ENCODE results near the gene GRM7.

GRM7 gene

DNA sequence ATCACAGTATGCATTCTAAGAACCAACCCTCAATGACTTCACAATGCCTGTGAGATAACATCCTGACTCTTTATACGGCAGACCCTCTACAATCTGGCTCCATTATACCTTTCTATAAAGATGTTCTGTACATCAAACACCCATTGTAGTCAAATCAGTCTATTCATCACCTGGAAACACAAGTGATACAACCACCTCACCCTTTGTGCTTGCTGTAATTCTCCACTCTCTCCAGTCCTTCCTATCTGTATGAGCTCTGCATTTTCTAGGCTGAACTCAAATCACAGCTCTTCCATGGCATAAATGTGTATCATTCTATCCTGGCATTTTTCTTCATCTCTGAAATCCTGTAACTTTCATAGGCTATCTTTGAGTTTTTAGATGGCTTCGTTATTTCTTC is 539.4 kb downstream of the GRM7 start:
- no peak for DNase-seq (ENCODE audit: low read depth)

DNA sequence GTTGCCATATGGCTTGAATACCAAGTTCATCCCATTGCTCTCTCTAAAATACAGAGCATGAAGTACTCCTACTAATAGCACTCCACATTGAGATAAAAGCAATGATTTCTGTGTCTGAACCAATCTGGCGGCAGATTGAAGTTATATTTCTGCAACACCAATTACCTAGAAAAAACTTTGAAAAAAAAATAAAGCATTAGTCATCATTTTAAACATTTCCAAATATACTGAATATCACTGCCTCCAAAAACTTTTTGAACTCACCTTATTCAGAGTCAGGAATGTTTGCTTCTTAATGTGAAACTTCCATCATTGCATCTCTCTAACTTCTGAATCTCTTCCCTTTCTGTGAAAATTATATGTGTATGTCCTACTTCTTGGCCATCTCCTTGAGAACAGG is 540.5 kb downstream of the GRM7 start:
- DNase-seq (ENCODE audit: low read depth) = no peak

DNA sequence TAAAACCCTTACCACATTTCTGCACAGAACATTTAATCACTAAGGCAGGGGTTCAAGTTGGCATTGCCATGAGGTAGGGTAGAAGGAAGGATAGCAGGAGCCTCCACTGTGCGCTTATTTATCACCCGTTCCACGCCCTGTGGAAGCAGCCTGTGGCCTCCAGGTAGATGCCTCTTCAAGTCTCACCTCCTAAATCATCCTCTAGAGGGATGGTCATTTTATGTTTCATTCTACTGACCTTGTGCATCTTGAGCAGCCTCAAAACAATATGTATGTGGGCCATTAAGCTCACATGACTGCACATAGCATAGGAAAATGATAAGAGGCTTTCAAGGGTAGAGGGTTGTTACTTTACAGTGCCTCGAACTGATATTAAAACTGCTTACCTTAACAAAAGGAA is 546.2 kb downstream of the GRM7 start:
- no peak for DNase-seq (ENCODE audit: low read depth)

DNA sequence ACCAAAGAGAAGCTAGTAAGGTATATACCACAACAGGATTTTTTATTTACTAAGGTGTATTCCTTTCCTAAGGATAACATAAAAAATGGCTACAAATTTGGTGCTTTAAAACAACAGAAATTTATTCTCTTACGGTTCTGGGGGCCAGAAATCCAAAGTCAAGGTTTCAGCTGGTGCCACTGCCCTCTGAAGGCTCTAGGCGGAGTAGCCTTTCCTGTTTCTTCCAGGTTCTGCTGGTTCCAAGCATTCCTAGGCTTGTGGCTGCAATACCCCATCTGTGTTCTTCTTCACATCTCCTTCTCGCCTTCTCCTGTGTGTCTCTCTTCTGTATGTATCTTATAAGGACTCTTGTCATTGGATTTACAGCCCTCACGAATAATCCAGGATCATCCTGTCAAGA is 549.9 kb downstream of the GRM7 start:
- DNase-seq (ENCODE audit: low read depth) = no peak

DNA sequence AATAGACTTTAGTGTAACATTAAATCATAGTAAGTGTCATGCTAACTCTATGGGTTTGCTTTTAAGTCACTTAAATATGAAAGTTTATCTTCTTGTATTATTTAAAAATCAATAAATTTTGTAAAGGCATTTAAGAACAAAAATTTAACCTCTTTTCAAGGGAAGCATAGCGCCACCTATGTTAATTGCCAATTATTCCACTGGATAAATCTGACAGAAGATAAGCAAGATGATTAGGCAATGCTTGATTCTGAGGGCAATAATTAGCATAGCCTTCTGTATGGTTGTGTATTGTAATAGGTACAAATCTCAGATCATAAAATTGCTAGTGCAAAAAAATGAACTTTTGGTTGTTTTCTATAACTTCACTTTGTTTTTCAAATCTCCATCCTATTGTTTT is 560.1 kb downstream of the GRM7 start:
- no peak for DNase-seq (ENCODE audit: low read depth)

DNA sequence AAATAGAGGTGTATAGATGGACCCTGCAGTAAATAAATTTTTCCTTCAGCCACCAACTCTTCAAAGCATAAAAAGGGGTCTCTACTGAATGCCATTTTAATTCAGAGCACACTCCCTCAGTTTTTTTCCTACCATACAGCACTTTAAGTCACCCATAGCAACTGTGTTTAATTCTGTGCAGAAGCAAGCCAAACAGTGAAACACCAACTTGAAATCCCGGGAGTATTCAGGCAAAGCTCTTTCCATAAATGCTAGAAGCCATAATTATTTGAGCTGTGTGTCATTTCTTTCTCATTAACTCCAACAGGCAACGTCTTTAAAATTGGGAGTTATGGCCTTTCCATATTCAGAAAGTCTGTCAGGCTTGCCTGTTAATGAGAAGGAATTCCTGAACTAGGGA is 562.1 kb downstream of the GRM7 start:
- no peak for DNase-seq (ENCODE audit: low read depth)

DNA sequence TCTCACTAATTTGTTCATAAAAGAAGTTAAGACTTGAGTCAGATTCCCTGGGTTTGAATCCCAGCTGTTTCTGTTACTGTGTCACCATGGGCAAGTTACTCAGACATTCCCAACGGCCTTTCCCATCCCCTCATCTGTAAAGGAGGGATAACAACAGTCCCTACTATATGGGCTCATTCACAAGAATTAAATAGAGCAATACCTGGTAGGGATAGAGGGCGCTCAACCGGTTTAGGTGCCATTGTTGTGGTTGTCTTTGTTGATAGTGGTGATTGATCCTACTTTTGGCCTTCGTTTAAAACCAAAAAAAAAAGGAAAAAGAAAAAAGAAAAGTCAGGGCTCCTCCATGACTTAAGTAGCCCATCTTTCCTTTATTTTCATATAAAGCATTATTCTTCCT is 563.1 kb downstream of the GRM7 start:
- DNase-seq (ENCODE audit: low read depth) = no peak

DNA sequence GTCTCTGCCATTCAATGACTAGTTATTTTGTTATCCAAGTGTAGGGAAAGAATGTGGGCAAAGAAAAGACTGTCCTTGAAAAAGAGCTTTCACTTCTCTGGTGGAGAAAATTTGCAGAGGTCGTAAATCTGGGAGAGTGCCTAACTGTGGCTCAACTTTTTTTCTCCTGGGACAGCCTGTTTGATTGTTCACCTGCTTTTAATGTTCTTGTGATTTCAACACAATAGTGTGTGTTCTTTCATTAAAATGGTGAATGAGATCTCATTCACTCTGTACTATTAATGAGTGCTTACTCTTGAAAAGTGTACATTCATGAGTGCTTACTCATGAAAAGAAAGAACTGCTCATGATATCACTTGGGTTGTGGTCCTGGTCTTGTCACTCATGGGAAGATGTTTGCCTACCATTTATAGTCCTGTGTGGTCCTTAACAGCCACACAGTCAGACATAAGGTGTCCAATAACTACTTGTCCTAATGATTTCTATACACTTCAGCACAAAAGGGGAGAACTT is 567.3 kb downstream of the GRM7 start:
- DNase-seq (ENCODE audit: low read depth) = no peak

DNA sequence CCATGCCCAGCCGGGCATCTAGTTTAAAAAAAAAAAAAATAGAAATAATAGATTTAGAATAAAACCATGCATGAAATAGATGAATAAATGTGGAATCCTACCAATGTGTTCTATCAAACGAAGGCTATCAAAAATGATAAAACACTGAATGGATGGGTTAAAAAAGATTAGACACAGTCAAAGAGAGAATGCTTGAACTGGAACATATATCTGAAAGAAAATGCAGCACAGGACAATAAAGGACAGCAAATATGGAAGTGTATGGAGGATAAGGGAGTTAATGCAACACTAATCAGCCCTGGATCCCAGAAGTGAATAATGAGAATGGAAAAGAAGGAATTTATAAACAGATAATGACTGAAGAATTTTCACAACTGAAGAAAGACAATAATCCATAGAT is 571.7 kb downstream of the GRM7 start:
- DNase-seq (ENCODE audit: low read depth) = no peak

DNA sequence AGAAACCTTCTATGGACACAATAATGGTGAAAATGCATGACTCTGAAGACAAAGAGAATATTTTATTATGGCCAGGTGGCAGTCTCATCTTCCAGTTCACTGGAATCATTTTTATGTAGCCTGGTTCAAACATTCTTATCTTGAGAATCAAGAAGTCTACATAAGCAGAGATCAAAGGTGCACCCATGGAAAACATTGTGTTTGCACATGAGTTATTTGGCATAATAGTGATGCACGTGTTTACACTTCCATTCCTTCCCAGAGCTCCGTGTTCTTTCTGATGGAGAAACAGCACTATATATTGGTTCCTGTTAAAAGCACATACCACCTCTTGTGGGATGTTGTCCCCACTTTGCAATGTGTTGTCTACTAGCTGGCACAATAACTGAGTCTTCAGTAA is 572.2 kb downstream of the GRM7 start:
- DNase-seq (ENCODE audit: low read depth) = no peak

DNA sequence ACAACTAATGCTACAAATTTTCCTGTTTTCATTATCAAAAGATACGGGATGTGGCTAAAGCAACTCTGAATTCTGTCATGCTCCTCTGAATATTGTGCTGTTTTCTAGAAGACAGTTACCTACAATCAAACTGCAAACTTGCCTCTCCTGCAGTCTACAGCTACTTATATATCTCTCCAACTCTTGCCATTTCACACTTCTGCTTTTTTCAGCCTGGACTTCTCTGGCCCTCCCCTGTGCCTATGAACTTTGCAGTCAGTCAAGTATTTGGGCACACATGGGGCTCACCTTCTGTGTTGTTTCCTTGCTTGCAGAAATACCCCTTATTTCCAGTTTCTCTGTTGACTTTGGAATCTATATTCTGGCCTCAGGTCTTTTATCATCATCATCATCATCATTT is 575.6 kb downstream of the GRM7 start:
- no peak for DNase-seq (ENCODE audit: low read depth)

DNA sequence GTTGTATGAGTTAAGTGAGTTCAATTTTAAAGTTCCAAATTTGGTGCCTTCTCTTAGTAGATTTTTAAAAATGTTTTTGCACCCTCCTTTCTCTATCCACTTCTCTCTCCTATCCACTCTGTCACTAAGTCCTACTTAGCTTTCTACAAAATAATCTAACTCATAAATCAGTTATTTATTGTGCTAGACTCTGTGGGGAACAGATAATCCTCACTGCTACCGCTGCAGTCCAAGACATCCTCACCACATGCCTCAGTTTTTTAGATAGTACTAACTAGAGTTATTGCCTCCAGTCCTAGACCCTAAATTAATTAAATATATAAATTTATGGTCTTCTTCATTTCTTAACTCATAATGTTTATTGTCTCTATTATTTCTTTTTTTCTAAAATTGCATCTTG is 576.3 kb downstream of the GRM7 start:
- DNase-seq (ENCODE audit: low read depth) = no peak

DNA sequence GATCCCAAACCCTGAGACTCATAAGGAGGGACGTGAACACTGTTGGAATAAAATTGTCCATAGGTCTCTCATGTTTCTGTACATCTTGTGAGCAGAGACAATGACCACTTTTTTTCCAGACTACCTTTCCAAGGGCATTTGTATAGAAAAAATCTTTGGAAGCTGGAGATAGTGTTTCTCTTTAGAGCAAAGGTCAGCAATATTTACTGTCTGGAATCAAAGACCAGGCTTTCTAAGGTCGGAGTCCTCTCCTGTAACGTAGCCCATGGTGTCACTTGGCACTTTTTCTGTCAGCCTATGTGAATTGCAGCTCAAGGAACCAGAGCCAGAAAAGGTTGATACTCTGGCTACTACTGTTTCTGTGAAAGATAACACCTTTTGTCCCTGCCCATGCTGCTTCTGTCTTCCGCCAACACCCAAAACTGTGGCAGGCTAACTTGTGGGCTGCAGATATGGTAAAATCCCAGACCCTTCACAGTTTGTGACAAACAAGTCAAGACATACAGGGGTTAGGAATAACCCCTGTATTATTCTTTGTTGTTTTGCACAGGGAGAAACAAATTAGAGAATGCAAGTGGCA is 578.3 kb downstream of the GRM7 start:
- DNase-seq (ENCODE audit: low read depth) = no peak

DNA sequence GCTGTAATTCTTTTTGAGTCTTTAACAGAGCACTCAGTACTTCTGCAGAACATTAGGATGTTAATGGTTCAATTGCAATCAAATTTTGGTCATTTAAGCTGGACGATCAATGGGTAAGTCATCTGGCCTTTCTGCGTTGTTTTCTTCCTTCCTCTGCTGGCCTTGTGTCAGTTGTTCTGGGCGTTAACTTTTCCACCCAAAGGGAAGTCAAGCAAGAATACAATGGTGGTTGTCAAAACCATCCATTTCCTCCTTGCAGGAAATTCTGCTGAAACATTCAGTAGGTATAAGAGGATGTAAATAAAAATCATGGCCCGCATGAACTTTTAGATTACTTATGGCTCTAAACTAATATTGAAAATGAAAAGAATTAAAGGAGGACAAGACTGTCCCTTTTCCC is 584.0 kb downstream of the GRM7 start:
- DNase-seq (ENCODE audit: low read depth) = no peak

DNA sequence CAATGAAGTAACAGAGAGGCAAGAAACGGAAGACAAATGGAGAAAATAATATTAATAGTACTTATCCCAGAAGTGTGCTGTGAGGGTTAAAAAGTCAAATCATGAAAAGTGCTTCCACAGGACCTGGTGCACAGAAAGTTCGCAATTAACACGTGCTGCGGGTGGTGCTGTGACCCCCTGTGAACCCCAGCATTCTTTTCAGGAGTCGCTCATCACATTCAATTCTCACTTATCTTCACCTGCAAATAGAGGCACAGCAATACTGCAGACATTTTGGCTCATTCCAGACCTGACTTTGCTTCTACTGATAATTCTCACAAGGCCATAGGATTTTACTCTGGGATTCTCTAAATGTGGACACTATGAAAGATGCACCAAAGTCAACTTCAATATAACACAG is 584.4 kb downstream of the GRM7 start:
- no peak for DNase-seq (ENCODE audit: low read depth)

DNA sequence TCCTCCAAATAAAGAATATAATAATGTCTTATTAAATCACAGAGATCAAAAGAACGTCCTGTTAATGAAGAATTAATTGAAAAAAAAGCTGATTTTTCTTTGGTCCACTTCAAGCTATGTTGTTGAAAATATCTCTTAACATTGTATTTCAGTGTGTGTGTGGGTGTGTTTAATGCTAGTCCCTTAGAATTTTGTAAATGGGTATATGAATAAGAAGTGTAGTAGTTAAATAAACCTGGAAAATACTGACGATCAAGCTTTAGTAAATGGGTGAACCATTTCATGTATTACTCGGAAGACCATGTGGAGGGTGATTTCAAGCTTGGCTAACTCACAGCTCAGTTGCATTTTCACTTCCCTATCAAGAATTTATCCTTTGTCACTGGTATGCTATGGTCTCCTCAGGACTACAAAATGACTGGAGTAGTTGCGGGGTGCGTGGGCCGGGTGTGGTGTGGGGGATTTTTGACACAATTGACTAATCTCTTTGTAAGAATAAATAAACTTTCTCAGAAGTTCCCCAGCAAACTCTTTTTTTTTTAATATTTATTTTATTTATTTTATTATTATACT is 586.4 kb downstream of the GRM7 start:
- no peak for DNase-seq (ENCODE audit: low read depth)

DNA sequence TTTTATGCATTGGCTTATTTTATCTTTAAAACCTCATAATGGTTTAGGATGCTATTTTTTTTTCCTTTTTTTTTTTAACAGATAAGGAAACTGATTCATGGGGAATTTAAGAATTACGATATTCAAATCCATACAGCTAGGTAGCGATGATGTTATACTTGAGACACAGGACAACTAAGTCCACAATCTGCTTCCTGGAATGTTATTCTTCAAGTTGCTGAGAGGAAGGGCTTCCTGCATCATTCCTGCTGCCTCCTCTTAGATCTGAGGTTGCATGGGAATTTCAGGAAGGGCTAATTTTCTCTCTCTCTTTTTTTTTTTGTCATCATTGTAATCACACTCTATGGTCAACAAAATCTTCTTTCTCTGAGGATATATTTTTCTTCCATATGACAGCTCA is 595.5 kb downstream of the GRM7 start:
- DNase-seq (ENCODE audit: low read depth) = no peak

DNA sequence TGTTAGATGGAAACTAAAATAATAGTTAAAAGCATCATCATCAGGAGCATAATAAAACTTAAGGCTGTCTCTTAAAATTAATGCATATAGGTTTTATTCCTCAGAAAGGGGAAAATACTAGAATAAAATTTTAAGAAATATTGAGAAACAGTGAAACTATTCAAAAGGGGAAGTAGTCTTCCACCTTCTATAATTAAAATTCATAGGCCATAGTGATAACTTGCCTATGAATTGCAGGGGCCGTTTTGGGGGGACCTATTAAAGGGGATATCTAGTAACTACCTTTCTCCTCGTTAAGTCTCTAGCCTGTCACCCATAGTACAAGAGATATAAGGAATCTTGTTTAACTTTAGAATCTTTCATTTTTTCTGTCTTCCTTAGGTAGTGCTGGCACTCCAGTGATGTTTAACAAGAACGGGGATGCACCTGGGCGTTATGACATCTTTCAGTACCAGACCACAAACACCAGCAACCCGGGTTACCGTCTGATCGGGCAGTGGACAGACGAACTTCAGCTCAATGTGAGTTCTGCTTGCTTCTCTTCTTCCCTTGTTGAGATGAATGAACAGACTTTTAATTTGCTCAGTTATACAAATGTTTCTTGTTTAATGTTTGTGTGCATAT is 600.4 kb downstream of the GRM7 start:
- no peak for DNase-seq (ENCODE audit: low read depth)

DNA sequence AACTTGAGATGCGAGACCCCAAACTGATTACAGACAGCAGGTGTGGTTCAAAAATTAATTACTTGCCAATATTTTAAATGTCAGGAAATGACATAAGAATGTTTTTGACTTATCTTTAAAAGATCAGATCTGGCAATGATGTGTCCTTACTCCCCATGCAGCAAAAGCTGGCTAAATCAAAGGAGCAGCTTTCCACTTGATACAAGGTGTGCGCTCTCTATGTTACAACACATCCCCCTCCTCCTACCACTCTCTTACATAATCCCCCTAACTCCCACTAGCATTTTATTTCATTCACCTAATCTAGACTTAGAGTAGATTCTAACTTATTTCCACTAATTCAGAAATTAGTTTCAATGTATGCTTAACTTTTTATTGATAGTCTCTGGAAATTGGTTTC is 609.0 kb downstream of the GRM7 start:
- no peak for DNase-seq (ENCODE audit: low read depth)

DNA sequence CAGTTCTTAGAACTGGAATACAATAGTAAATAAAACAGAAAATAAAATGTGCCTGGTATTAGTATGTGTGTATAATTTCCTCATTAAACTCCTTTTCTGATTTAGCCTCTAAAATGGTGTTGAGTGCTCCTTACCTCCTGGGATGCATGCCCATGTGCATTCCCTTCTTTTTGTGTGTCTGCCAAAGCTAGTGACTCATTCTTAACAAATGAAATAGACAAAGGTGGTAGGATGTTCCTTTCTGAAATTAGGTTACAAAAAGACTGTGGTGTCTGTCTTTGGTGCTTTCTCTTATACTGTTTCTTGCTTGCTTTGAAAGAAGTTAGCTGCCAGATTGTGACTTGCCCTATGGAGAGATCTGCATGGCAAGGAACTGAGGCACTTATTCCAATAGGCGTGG is 623.7 kb downstream of the GRM7 start:
- no peak for DNase-seq (ENCODE audit: low read depth)

DNA sequence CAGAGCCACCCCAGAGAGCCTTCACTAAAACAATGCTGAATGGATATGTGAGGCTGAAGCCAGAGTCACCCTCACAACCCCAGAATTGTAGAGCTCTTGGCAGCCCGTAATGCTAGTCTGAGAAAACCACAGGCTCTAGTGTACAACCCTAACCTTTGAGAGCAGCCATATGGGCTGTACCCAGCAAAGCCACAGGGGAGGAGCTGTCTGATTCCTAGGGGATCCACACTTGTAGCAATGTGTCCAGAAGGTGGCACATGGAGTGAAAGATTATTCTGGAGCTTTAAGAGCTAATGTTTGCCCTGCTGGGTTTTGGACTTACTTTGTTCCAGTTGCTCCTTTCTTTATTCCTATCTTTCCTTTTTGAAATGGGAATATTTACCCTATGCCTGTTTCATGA is 626.8 kb downstream of the GRM7 start:
- DNase-seq (ENCODE audit: low read depth) = no peak

DNA sequence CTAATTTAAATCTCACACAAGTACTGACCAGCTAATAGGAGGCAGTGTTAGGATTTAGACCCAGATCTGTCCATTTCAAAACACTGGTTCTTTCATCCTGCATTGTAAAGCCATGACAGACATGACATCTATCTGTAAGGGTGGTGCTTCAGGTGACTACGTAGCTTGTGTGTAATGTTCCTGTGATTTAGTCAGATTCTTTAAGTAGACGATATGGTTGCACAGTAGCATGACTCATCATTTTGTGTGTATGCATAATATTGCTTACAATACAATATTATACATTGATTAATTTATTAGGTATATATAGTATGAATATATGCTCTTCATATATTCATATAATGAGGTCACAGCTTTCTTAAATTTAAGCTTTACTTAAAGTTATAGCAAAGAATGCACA is 628.5 kb downstream of the GRM7 start:
- no peak for DNase-seq (ENCODE audit: low read depth)

DNA sequence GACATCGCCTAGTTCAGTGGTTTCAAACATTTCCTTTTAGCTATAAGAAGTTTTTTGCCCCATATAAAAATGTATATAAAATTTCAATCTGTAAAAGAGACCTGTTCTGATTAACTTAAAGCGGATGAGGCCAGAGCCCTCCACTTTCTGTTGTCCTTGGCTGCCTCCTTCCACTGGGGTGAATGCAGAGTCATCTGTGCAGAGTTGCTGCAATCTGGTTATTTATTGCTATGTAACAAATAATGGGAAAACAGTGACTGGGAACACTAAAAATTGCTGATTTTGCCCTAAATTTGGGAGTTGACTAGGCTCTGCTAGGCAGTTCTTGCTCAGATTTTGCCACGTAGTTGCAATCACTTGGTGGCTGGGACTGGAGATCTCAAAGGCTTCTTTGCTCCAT is 637.8 kb downstream of the GRM7 start:
- no peak for DNase-seq (ENCODE audit: low read depth)

DNA sequence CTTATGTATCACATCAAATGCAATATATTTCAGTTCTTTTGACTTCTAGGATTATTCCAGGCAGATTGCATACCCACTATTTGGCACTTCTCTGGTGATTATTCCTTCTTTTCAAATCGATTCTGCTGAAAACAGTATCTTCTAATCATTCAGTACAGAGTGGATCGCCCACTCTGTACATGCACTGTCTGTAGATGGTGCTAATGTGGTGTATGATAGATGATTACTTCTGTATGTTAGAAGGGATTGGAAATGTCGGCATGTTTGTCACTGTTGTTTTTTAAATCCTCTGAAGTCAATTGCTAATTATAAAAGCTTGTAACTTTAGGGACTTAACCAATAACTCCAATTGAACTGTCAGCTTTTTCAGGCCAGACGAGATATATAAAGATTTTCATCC is 642.5 kb downstream of the GRM7 start:
- DNase-seq (ENCODE audit: low read depth) = no peak
